Measurements from ENCODE around the gene ETS1.

DNA sequence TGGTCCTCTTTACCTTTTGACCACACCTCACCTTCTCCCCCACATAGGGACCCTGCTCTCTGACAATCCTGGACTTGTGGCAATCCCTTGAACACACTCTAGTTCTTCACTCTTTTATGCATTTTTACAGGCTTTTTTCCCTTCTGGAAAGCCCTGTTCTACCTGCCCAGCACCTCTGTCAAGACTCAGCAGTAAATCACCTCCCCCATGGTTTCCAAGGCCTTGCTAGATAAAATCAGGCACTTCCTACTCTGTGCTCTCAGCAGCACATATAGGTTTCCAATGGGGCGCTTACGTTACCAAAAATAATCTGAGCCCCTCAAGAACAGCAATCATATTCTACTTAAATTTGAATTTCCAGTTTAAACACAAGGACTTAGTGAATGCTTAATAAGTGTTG lies 53.9 kb downstream of the ETS1 start:
- TF ChIP-seq, protein P1, sequence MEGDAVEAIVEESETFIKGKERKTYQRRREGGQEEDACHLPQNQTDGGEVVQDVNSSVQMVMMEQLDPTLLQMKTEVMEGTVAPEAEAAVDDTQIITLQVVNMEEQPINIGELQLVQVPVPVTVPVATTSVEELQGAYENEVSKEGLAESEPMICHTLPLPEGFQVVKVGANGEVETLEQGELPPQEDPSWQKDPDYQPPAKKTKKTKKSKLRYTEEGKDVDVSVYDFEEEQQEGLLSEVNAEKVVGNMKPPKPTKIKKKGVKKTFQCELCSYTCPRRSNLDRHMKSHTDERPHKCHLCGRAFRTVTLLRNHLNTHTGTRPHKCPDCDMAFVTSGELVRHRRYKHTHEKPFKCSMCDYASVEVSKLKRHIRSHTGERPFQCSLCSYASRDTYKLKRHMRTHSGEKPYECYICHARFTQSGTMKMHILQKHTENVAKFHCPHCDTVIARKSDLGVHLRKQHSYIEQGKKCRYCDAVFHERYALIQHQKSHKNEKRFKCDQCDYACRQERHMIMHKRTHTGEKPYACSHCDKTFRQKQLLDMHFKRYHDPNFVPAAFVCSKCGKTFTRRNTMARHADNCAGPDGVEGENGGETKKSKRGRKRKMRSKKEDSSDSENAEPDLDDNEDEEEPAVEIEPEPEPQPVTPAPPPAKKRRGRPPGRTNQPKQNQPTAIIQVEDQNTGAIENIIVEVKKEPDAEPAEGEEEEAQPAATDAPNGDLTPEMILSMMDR (IDR thresholded peaks at IDR 0.05), result no peak
- no peak for TF ChIP-seq POLR2A (IDR thresholded peaks at IDR 0.05)

Data from heart left ventricle (tissue), 13 donors.